GM12878 (cell line): Measurements from ENCODE around the gene C1QC. TPM values are rescaled to one million over a fixed set of nuclear protein-coding genes. Genes with fewer than 3 reads are reported as not detected.

Experiments
- ATAC-seq: fragments of 200-7000 bp; cut with Tn5 transposase; 3 replicates; pipeline ENCODE4 v1.9.1; 2020; ENCODE audit warnings: mild to moderate bottlenecking, moderate library complexity
- BruUV-seq: library from RNA; stranded (reverse); fragments of 400-500 nt; replicated peaks from 2 replicates; lab custom pipeline; 2021; lab: Mats Ljungman, UMichigan
- CTCF ChIA-PET: fragments of 300-600 bp; sonication (Branson Sonifier 250); formaldehyde crosslinking; extraction: SDS; loops from one replicate; lab custom pipeline; 2021; ENCODE audit warnings: inconsistent platforms; lab: Yijun Ruan, JAX
- POLR2A ChIA-PET: fragments of 350-600 bp; formaldehyde crosslinking; extraction: SDS; loops from one replicate; lab custom pipeline; 2021; ENCODE audit warnings: inconsistent platforms; lab: Charles Lee
- RAD21 ChIA-PET: fragments of 300-600 bp; sonication (Branson Sonifier 250); formaldehyde crosslinking; loops from one replicate; lab custom pipeline; 2023; ENCODE audit warnings: antibody characterized with exemption; ENCODE audit not compliant: unreplicated experiment; lab: Charles Lee
- SMC1A ChIA-PET: fragments of 300-600 bp; sonication (Branson Sonifier 250); formaldehyde crosslinking; loops from one replicate; lab custom pipeline; 2023; ENCODE audit not compliant: unreplicated experiment, uncharacterized antibody; lab: Charles Lee
- DNase-seq: peaks from one replicate; pipeline ENCODE4 v3.0.0-alpha.2; 2011; ENCODE audit warnings: low read depth, low spot score
- FAIRE-seq: peaks from 3 replicates; lab custom pipeline; 2011; peaks lifted over from hg19 to GRCh38; lab: Jason Lieb, UNC
- H2AFZ ChIP-seq: 2 replicates; pipeline ENCODE4 v1.6.0; 2011; ENCODE audit warnings: low read depth, low read length, control low read depth; ENCODE audit not compliant: control insufficient read depth
- H3K27ac ChIP-seq: 2 replicates; pipeline ENCODE4 v1.5.1; 2011; ENCODE audit warnings: control low read depth; ENCODE audit not compliant: control insufficient read depth, insufficient read depth
- H3K27me3 ChIP-seq, 2 experiments: replicated peaks in 1 of 2; 2 replicates each; pipeline versions ENCODE4 v1.6.0 to v1.6.1; 2011; ENCODE audit warnings: low read length in 1 of 2; ENCODE audit not compliant: control insufficient read depth in 2 of 2, insufficient read depth in 2 of 2
- H3K36me3 ChIP-seq, 2 experiments: 2 replicates each; pipeline ENCODE4 v1.5.1; 2011; ENCODE audit warnings: low read length in 1 of 2; ENCODE audit not compliant: control insufficient read depth in 2 of 2, insufficient read depth in 2 of 2
- H3K4me1 ChIP-seq: 2 replicates; pipeline ENCODE4 v1.6.1; 2011; ENCODE audit warnings: mild to moderate bottlenecking, low read length, moderate library complexity, mixed read lengths; ENCODE audit not compliant: control insufficient read depth, insufficient read depth
- H3K4me2 ChIP-seq: 2 replicates; pipeline ENCODE4 v1.6.0; 2011; ENCODE audit warnings: control low read depth; ENCODE audit not compliant: control insufficient read depth, insufficient read depth
- H3K4me3 ChIP-seq: fragments of 200-600 bp; sonication (generic); 2 replicates; pipeline ENCODE4 v1.5.1; 2016
- H3K79me2 ChIP-seq: 2 replicates; pipeline ENCODE4 v1.6.0; 2011; ENCODE audit warnings: low read length; ENCODE audit not compliant: control insufficient read depth, insufficient read depth
- H3K9ac ChIP-seq: 2 replicates; pipeline ENCODE4 v1.8.0; 2011; ENCODE audit warnings: low read length, control low read depth, mixed read lengths; ENCODE audit not compliant: control insufficient read depth, insufficient read depth
- H3K9me3 ChIP-seq: replicated peaks from 3 replicates; pipeline ENCODE4 v1.5.1; 2011; ENCODE audit warnings: mild to moderate bottlenecking, low read length; ENCODE audit not compliant: control insufficient read depth, insufficient read depth
- H4K20me1 ChIP-seq: 2 replicates; pipeline ENCODE4 v1.6.0; 2011; ENCODE audit not compliant: control insufficient read depth, insufficient read depth
- ASH2L ChIP-seq: fragments of 300-600, 200-600 bp; sonication (generic); IDR thresholded peaks from 2 replicates; pipeline ENCODE4 v1.6.1; 2017; ENCODE audit warnings: low read depth, mild to moderate bottlenecking, borderline replicate concordance
- CUX1 ChIP-seq: IDR thresholded peaks from 2 replicates; pipeline ENCODE4 v1.6.1; 2012; ENCODE audit warnings: improper control_type of control experiment, low read depth, low read length; ENCODE audit not compliant: insufficient replicate concordance
- E4F1 ChIP-seq: fragments of 450-650 bp; IDR thresholded peaks from 2 replicates; pipeline ENCODE4 v1.6.1; 2018; ENCODE audit warnings: borderline replicate concordance, mild to moderate bottlenecking; ENCODE audit not compliant: partially characterized antibody
- HDGF ChIP-seq: fragments of 450-650 bp; IDR thresholded peaks from 2 replicates; pipeline ENCODE4 v1.6.1; 2016; ENCODE audit warnings: antibody characterized with exemption
- JUND ChIP-seq: IDR thresholded peaks from 2 replicates; pipeline ENCODE4 v1.6.1; 2012; ENCODE audit warnings: low read depth, mild to moderate bottlenecking, low read length, improper control_type of control experiment, moderate library complexity
- MLLT1 ChIP-seq: fragments of 450-650 bp; IDR thresholded peaks from 2 replicates; pipeline ENCODE4 v1.6.1; 2016; ENCODE audit warnings: mild to moderate bottlenecking
- RBBP5 ChIP-seq: fragments of 200-600 bp; sonication (generic); conservative IDR thresholded peaks from 2 replicates; pipeline ENCODE4 v1.6.1; 2016
- SP1 ChIP-seq: IDR thresholded peaks from one replicate; pipeline ENCODE4 v1.6.1; 2011; ENCODE audit warnings: low read depth, low read length
- SREBF1 ChIP-seq: IDR thresholded peaks from 2 replicates; pipeline ENCODE4 v1.6.1; 2012; ENCODE audit warnings: mild to moderate bottlenecking, low read length
- TCF12 ChIP-seq: IDR thresholded peaks from 2 replicates; pipeline ENCODE4 v1.6.1; 2011; ENCODE audit warnings: low read depth, mild to moderate bottlenecking, low read length
- YY1 ChIP-seq: IDR thresholded peaks from 2 replicates; pipeline ENCODE4 v1.6.1; 2011; ENCODE audit warnings: low read depth, mild to moderate bottlenecking, low read length
- WGBS: methylation state at CpG from one replicate; pipeline ENCODE4 v1.1.6; 2016; ENCODE audit warnings: low lambda C conversion rate; ENCODE audit not compliant: insufficient replicate concordance, insufficient coverage; ENCODE audit errors: missing lambda C conversion rate; 5-methylcytosine and 5-hydroxymethylcytosine counted together
- in situ Hi-C: fragments of 300-500 bp; cut with MboI; formaldehyde crosslinking; loops from 9 replicates; pipeline ENCODE4 v1.14.3; 2018; ENCODE audit warnings: mixed read lengths
- intact Hi-C: fragments of 100-400 bp; cut with micrococcal nuclease; formaldehyde crosslinking; loops from one replicate; pipeline ENCODE4 v1.14.2; 2022; ENCODE audit not compliant: unreplicated experiment
- polyA plus RNA-seq, 11 experiments: library from polyadenylated mRNA; depleted of rRNA in 4 of 11; unstranded in 6 of 11; stranded (reverse) in 5 of 11; fragments of >200 nt; fragmentation: Nextera tagmentation in 4 of 11; fragmentation: Illumina TruSeq in 1 of 11; extraction: Ambion mirVana in 4 of 11; extraction: Trizol in 1 of 11; gene quantifications; 1 replicate in 1 of 11; 2 replicates in 10 of 11; pipeline versions ENCODE4 v1.2.1 to v1.2.3, GENCODE V29; 2011 to 2016; ENCODE audit warnings: inconsistent platforms in 2 of 11, missing spikeins in 2 of 11, low read depth in 1 of 11
- total RNA-seq, 4 experiments: library from RNA; depleted of rRNA in 3 of 4; stranded (reverse); fragments of >200 nt in 3 of 4; fragmentation: Illumina TruSeq in 1 of 4; extraction: Trizol in 1 of 4; gene quantifications; 2 replicates each; pipeline versions ENCODE4 v1.2.1 to v1.2.3, GENCODE V29; 2013 to 2021

Gene C1QC
- total and polyA plus RNA-seq, 10 of the 15 experiments (the other 5 are each of a cell fraction or from before 2014, with no cell fraction given): 0.74 TPM; not detected in 9

GRCh38 chr1:22635436-22635835, 8.0 kb upstream of the C1QC start:
- CTCF ChIA-PET: interaction anchor here (0.6 to 1.9 kb wide), 2 partner anchors 215 to 287 kb away, joined by 3 to 5 read pairs; no protein-coding TSS in a partner anchor
- POLR2A ChIA-PET: interaction anchor here (0.6 kb wide), 1 partner anchor 1994 kb away, joined by 3 read pairs; no protein-coding TSS in a partner anchor
- DNase-seq (no peak), FAIRE-seq (no peak), ATAC-seq (no peak)
- Histone ChIP-seq H3K4me3 (no peak overlapping the region), H2AFZ (no peak overlapping the region), H3K27ac (no peak overlapping the region), H3K9me3 (no peaks in the 10 kb centered on the region), H3K79me2 (no peaks in the 10 kb centered on the region), H3K27me3 (peaks cover 0 to under 1% of the 10 kb centered on the region in 2 experiments; a peak in 2 of 4 replicates), H4K20me1 (no peaks in the 10 kb centered on the region), H3K36me3 (no peaks in the 10 kb centered on the region), H3K4me2 (no peak overlapping the region), H3K9ac (no peak overlapping the region), H3K4me1 (no peaks in the 10 kb centered on the region)
- SMC1A ChIA-PET: no interaction called here
- BruUV-seq: no TSS peak
- no peak for TF ChIP-seq SP1
- TF ChIP-seq RBBP5: no peak
- no peak for TF ChIP-seq YY1
- no peak for TF ChIP-seq E4F1
- no peak for TF ChIP-seq HDGF
- TF ChIP-seq MLLT1: no peak
- TF ChIP-seq JUND: no peak
- TF ChIP-seq SREBF1: no peak
- no peak for TF ChIP-seq ASH2L
- no peak for TF ChIP-seq CUX1
- TF ChIP-seq TCF12: no peak
- WGBS: 24% methylated on average over 5 of the region's 7 CpGs
- in situ Hi-C loops: no loop called here
- intact Hi-C loops: no loop called here
- RAD21 ChIA-PET: no interaction called here
